ENCODE data around the gene SVEP1.

DNA sequence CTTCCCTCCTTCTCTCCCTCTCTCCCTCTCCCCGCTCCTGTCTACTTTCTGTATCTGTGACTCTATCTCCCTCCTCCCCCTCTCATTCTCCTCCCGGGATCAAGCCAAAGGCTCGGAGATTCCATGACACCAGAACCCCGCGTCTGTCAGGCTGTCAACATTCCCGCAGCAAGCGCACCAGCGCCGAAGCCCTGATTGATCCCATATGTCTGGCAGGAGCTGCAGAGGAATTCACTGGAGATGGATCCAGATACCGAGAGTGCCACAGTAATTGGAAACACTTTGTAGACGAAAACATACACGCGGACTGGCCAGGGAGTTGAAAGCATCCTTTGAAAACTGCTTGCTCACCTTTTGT, 300 bp upstream of the SVEP1 start:
- TF ChIP-seq, protein P1, sequence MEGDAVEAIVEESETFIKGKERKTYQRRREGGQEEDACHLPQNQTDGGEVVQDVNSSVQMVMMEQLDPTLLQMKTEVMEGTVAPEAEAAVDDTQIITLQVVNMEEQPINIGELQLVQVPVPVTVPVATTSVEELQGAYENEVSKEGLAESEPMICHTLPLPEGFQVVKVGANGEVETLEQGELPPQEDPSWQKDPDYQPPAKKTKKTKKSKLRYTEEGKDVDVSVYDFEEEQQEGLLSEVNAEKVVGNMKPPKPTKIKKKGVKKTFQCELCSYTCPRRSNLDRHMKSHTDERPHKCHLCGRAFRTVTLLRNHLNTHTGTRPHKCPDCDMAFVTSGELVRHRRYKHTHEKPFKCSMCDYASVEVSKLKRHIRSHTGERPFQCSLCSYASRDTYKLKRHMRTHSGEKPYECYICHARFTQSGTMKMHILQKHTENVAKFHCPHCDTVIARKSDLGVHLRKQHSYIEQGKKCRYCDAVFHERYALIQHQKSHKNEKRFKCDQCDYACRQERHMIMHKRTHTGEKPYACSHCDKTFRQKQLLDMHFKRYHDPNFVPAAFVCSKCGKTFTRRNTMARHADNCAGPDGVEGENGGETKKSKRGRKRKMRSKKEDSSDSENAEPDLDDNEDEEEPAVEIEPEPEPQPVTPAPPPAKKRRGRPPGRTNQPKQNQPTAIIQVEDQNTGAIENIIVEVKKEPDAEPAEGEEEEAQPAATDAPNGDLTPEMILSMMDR (IDR thresholded peaks at IDR 0.05; ENCODE audit: borderline replicate concordance, extremely low read depth, low read length, poor library complexity, severe bottlenecking) = no peak
- TF ChIP-seq EZH2 (IDR thresholded peaks at IDR 0.05; ENCODE audit: borderline replicate concordance, low read depth, low read length, severe bottlenecking) = no peak
